Thyroid gland (tissue), 4 donors: ENCODE results near the gene C5orf22.
"Not testable (repeated sequence)": the region's sequence is repeated elsewhere in the genome, so short reads cannot be mapped to it uniquely, and the experiment has no call there.

Source experiments
- CTCF ChIP-seq, 6 experiments: fragments of 200-600 bp in 3 of 6; fragments of 450-650 bp in 3 of 6; sonication (generic) in 3 of 6; IDR thresholded peaks; one replicate each; pipeline ENCODE4 v1.5.1; 2016 to 2019; ENCODE audit warnings: antibody characterized with exemption in 6 of 6, mild to moderate bottlenecking in 2 of 6, inconsistent platforms in 1 of 6, moderate library complexity in 1 of 6
- POLR2A ChIP-seq, 2 donors: fragments of 450-650 bp; IDR thresholded peaks; one replicate each; pipeline ENCODE4 v1.6.1; 2017; ENCODE audit warnings: antibody characterized with exemption in 2 of 2, mild to moderate bottlenecking in 2 of 2, moderate library complexity in 1 of 2

DNA sequence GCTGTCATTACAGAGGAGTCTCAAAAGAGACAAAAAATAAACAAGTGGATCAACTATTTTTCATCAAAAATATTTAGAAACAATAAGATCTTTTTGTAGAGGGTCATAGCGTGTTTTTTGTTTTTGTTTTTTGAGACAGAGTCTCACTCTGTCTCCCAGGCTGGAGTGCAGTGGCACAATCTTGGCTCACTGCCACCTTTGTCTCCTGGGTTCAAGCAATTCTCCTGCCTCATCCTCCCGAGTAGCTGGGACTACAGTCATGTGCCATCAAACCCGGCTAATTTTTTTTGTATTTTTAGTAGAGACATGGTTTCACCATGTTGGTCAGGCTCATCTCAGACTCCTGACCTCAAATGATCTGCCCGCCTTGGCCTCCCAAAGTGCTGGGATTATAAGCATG, 70.2 kb downstream of the C5orf22 start:
- not testable (repeated sequence) for TF ChIP-seq POLR2A, CTCF (IDR thresholded peaks at IDR 0.05)
